Vagina (tissue), 2 donors: ENCODE results near the gene DNAH1. TPM values are rescaled to one million over a fixed set of nuclear protein-coding genes. Genes with fewer than 3 reads are reported as not detected.

ENCODE experiments used
- DNase-seq, 2 donors: peaks; one replicate each; pipeline ENCODE4 v3.0.0-alpha.2; 2017; ENCODE audit errors: extremely low spot score in 2 of 2
- H3K27ac ChIP-seq: fragments of 200-600 bp; sonication (generic); one replicate; pipeline ENCODE4 v1.5.1; 2019
- H3K27me3 ChIP-seq: fragments of 200-600 bp; sonication (generic); one replicate; pipeline ENCODE4 v1.5.1; 2019
- H3K36me3 ChIP-seq, 2 donors: fragments of 200-600 bp; sonication (generic); one replicate each; pipeline ENCODE4 v1.5.1; 2017 to 2019
- H3K4me1 ChIP-seq: fragments of 200-600 bp; sonication (generic); one replicate; pipeline ENCODE4 v1.5.1; 2019
- H3K4me3 ChIP-seq, 2 donors: fragments of 200-600 bp; sonication (generic); 1 replicate in 1 of 2; 2 replicates in 1 of 2; pipeline ENCODE4 v1.5.1; 2016 to 2019
- H3K9me3 ChIP-seq: fragments of 200-600 bp; sonication (generic); one replicate; pipeline ENCODE4 v1.5.1; 2019
- CTCF ChIP-seq, 3 experiments: fragments of 450-650 bp in 2 of 3; fragments of 200-600 bp in 1 of 3; sonication (generic) in 1 of 3; IDR thresholded peaks; one replicate each; pipeline ENCODE4 v1.5.1; 2017 to 2019; ENCODE audit warnings: antibody characterized with exemption in 3 of 3, mild to moderate bottlenecking in 2 of 3, moderate library complexity in 2 of 3
- POLR2A ChIP-seq, 2 donors: fragments of 450-650 bp; IDR thresholded peaks; one replicate each; pipeline ENCODE4 v1.6.1; 2017; ENCODE audit warnings: antibody characterized with exemption in 2 of 2, mild to moderate bottlenecking in 2 of 2, moderate library complexity in 2 of 2
- POLR2AphosphoS5 ChIP-seq, 2 donors: sonication (generic); formaldehyde crosslinking; IDR thresholded peaks; one replicate each; pipeline ENCODE4 v1.9.0; 2017; ENCODE audit warnings: antibody characterized with exemption in 2 of 2, mild to moderate bottlenecking in 2 of 2, low read depth in 1 of 2; ENCODE audit not compliant: insufficient read depth in 1 of 2
- intact Hi-C: fragments of 100-400 bp; cut with DNase I; formaldehyde crosslinking; loops from one replicate; pipeline ENCODE4 v1.15.1; 2023
- total RNA-seq: library from RNA; depleted of rRNA; stranded (reverse); fragments of >200 nt; gene quantifications from one replicate; pipeline ENCODE4 v1.2.3, GENCODE V29; 2016

The DNAH1 gene
- total RNA-seq, 1 donor from 2014 or later, result 12.3 TPM

GRCh38 chr3:52433328-52433995 lies 117.3 kb downstream of the DNAH1 start:
- no peak for TF ChIP-seq POLR2AphosphoS5 (IDR thresholded peaks at IDR 0.05; ENCODE audit: insufficient read depth in 1 of 2, low read depth in 1 of 2)
- no peak for TF ChIP-seq POLR2A (IDR thresholded peaks at IDR 0.05)
- TF ChIP-seq CTCF (IDR thresholded peaks at IDR 0.05), result no peak
- no peak for DNase-seq
- intact Hi-C loops, result no loop called here
- H3K36me3 ChIP-seq, result no peaks in the 10 kb centered on the region
- H3K27ac ChIP-seq, result peak overlapping the region; percentile 19
- H3K4me3 ChIP-seq, result no peak overlapping the region
- H3K27me3 ChIP-seq, result no peaks in the 10 kb centered on the region
- H3K4me1 ChIP-seq, result peaks cover 50% of the 10 kb centered on the region
- H3K9me3 ChIP-seq, result no peaks in the 10 kb centered on the region

- H3K4me3 ChIP-seq, result no peak overlapping the region
- peaks cover 48% of the 10 kb centered on the region for H3K4me1 ChIP-seq
- DNase-seq, result no peak
- H3K9me3 ChIP-seq, result no peaks in the 10 kb centered on the region
- H3K27ac ChIP-seq, result peak overlapping the region; percentile 19
- no peaks in the 10 kb centered on the region for H3K27me3 ChIP-seq
- TF ChIP-seq POLR2AphosphoS5 (IDR thresholded peaks at IDR 0.05; ENCODE audit: insufficient read depth in 1 of 2, low read depth in 1 of 2), result no peak
- no peak for TF ChIP-seq POLR2A (IDR thresholded peaks at IDR 0.05)
- TF ChIP-seq CTCF (IDR thresholded peaks at IDR 0.05), result no peak
- intact Hi-C loops, result no loop called here
- H3K36me3 ChIP-seq, result no peaks in the 10 kb centered on the region
These were observed 117.9 kb downstream of the DNAH1 start for GRCh38 chr3:52433996-52434479.

- Histone ChIP-seq H3K36me3 (no peaks in the 10 kb centered on the region), H3K9me3 (no peaks in the 10 kb centered on the region), H3K27ac (peak overlapping the region; percentile 19), H3K4me1 (peaks cover 48% of the 10 kb centered on the region), H3K27me3 (no peaks in the 10 kb centered on the region), H3K4me3 (no peak overlapping the region)
- intact Hi-C loops, result no loop called here
- no peak for DNase-seq
- TF ChIP-seq POLR2AphosphoS5 (IDR thresholded peaks at IDR 0.05; ENCODE audit: insufficient read depth in 1 of 2, low read depth in 1 of 2), result no peak
- TF ChIP-seq POLR2A (IDR thresholded peaks at IDR 0.05), result no peak
- TF ChIP-seq CTCF (IDR thresholded peaks at IDR 0.05), result no peak
These were observed 118.5 kb downstream of the DNAH1 start for GRCh38 chr3:52434491-52435115.

- H3K4me1 ChIP-seq, result peaks cover 48% of the 10 kb centered on the region
- intact Hi-C loops, result no loop called here
- DNase-seq, result no peak
These were observed 119.4 kb downstream of the DNAH1 start for GRCh38 chr3:52435246-52436101.

More at GRCh38 chr3:52435246-52436101, 119.4 kb downstream of the DNAH1 start:
- no peak for TF ChIP-seq POLR2AphosphoS5 (IDR thresholded peaks at IDR 0.05; ENCODE audit: insufficient read depth in 1 of 2, low read depth in 1 of 2)
- no peak for TF ChIP-seq CTCF (IDR thresholded peaks at IDR 0.05)
- TF ChIP-seq POLR2A (IDR thresholded peaks at IDR 0.05), result no peak
- Histone ChIP-seq H3K9me3 (no peaks in the 10 kb centered on the region), H3K27me3 (no peaks in the 10 kb centered on the region), H3K4me3 (no peak overlapping the region), H3K27ac (no peak overlapping the region), H3K36me3 (no peaks in the 10 kb centered on the region)
